Hindlimb muscle (tissue), 1 donor: ENCODE results near the gene HMOX2. TPM values are rescaled to one million over a fixed set of nuclear protein-coding genes. Genes with fewer than 3 reads are reported as not detected.

Experiments
- DNase-seq: peaks from one replicate; pipeline ENCODE4 v3.0.0-alpha.2; 2013
- polyA plus RNA-seq: library from polyadenylated mRNA; unstranded; fragments of 120-200 nt; gene quantifications from one replicate; pipeline ENCODE4 v1.2.1, GENCODE V29; 2013; ENCODE audit not compliant: insufficient read length

Gene HMOX2
- polyA plus RNA-seq, 1 donor = 37.9 TPM

DNA sequence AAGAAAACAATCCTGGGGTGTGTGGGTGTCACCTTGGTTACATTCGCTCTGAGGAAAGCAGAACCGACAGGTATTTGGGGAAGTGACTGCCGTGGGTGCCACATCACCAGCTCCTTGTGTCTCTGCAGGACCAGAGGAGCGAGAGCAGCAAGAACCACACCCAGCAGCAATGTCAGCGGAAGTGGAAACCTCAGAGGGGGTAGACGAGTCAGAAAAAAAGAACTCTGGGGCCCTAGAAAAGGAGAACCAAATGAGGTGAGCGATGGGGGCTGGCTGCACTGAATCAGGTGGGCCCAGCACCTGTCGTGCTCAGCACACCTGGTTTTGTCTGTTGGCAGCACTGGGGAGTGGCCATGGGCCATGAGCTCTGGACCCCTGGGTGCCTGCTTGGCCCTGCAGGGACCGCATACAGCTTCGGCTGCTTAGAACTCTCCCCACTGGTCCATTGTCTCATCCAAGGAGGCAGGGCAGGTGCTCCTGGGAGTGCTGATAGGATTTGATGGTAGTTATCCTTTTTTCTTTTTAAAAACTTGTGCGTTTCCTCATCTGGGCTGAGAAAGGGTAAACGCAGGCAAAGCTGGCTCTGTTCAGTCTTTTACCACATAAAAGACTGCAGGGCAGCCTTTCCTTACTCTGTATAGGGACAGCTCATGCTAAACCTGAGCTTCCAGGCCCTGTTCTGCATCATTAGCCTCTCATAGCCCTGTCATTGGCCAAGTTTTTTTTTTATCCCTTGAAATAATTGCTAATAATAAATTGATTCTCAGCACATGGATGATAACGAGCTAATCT lies 29.4 kb downstream of the HMOX2 start:
- no peak for DNase-seq

DNA sequence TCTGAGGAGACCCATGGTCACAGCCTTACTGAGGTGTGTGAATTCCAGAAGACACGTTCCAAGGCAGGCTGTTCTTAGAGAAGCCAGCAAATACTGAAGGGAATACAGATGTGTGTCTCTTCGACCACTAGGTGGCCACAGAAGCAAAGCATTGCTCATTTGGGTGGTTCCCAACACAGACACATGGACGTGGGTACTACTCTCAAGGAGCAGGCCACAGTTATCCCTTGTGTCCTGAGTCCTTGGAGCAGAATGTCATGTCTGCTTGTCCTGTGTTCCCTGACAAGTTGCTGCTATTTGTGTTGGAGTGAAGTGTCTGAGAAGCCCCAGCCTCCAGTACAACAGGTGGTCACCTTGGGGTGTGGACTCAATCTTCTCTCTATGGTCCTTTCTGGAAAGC lies 30.3 kb downstream of the HMOX2 start:
- peak; percentile 78 for DNase-seq

DNA sequence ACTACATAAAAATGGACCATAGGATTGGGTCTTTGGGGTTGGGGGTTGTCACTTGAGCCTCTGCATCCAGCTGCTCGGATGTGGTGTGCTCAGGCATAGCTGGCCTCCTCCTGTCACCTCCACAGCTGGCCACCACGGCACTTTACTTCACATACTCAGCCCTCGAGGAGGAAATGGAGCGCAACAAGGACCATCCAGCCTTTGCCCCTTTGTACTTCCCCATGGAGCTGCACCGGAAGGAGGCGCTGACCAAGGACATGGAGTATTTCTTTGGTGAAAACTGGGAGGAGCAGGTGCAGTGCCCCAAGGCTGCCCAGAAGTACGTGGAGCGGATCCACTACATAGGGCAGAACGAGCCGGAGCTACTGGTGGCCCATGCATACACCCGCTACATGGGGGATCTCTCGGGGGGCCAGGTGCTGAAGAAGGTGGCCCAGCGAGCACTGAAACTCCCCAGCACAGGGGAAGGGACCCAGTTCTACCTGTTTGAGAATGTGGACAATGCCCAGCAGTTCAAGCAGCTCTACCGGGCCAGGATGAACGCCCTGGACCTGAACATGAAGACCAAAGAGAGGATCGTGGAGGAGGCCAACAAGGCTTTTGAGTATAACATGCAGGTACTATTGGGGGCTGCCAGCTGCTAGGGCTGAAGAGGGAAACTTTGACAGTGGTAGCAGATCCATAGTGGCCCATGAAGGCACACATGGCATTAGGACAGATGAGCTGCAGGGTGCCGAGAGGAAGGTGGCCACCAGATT lies 31.6 kb downstream of the HMOX2 start:
- DNase-seq = no peak

DNA sequence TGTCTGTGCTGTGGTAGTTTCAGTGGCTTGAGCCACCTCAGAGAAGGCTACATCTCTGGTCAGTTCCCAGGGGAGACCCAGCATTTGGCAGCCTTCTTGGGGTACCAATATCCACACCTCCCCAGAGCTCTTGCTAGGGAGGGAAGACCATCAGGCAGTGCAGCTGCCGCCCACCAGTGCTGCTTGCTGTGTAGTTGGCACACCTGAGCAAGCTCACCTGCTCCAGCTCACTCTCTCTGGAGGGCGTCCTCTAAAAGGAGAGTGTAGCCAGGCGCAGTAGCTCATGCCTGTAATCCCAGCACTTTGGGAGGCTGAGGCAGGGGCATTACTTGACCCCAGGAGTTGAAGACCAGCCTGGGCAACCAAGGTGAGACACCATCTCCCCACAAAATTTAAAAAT lies 32.6 kb downstream of the HMOX2 start:
- DNase-seq = no peak

DNA sequence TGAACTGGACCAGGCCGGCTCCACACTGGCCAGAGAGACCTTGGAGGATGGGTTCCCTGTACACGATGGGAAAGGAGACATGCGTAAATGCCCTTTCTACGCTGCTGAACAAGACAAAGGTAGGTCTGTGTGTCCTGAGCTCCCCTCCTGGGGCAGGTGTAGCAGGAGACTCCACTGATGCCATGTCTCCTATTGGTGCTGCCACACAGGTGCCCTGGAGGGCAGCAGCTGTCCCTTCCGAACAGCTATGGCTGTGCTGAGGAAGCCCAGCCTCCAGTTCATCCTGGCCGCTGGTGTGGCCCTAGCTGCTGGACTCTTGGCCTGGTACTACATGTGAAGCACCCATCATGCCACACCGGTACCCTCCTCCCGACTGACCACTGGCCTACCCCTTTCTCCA lies 33.2 kb downstream of the HMOX2 start:
- DNase-seq = no peak

DNA sequence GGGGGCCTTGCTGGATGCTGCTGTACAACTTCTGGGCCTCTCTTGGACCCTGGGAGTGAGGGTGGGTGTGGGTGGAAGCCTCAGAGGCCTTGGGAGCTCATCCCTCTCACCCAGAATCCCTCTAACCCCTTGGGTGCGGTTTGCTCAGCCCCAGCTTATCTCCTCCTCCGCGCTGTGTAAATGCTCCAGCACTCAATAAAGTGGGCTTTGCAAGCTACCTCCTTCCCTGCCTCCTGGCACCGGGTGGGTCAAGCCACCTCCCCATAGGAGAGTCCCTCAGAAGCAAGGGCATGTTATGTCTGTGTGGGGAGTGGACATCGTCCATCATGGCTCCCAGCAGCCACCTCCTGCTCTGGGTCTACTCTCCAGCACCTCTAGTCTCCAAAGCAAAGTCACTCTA lies 33.9 kb downstream of the HMOX2 start:
- no peak for DNase-seq

DNA sequence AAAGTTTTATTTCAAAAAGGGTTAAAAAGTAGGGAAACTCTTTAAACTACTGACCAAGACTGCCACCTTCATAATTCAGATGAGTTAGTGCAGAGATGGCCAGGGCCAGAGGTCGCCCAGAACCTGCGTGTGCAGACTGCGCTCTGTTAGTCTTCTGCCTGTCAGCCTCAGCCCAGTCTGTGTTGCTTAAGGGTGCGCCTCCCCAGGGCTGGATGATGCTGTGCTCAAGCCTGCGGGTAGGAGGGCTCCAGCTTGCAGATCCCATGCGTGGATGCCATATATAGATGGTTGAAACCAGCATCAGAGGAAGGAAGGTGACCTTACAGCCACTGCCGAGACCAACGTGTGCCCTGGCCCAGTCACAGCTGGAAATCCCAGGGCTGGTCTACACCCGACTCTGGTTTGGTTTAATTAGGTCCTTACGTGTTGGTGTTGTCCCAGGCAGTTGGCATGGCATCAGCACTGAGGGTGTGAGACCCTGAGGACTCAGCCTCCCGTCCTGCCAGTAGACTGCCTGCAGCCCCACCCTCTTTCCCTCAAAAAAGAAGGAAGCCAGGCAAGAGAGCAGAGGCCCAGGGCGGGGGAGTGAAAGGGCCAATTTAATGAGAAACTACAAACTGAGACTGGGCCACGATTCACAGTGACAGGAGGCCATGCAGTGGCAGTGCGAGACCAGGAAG lies 34.7 kb downstream of the HMOX2 start:
- no peak for DNase-seq

DNA sequence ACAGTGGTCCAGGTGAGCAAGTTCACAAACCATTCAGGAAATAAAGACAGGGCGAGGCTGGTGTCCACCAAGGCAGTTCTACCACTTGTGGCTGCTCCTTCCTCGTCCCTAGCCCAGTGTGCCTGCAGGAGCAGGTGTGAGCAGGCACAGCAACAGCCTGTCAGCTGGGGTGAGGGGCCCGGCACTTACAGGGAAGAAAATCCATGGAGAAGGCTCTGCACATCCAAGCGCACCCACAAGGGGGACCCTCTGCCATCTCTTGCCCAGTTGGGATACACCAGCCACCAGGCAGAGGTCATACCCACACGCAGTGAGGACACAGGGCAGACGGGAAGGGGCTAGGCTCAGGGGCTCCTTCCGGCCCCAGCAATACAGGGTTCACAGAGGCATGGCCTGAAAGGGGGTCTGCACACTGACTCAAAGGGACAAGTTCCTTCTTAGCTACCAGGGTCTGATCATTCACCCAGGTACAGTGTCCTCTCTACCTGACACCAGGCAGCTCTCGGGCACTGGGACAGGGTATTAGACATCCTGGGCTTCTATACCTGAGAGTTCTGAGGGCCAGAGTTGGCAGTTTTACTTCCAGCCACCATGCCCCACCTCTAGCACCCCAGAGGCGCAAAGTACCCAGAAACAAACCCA lies 35.4 kb downstream of the HMOX2 start:
- DNase-seq = no peak

DNA sequence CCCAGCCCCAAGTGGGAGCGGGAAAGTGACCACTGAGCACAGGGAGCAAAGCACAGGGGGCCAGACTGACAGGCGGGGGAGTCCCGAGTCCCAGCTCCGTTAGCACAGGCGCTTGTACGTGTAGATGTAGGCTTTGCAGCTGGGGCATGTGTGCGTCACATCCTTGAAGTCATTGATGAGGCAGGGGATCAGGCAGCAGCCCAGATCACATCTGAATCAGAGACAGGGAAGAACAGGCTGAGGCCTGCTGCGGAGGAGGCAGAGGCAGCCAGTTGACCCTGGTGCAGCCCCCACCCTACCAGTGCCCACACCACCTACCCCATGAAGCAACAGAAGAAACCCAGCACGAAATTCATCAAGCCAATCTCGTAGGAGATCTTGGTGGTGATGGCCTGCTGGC lies 36.3 kb downstream of the HMOX2 start:
- no peak for DNase-seq

DNA sequence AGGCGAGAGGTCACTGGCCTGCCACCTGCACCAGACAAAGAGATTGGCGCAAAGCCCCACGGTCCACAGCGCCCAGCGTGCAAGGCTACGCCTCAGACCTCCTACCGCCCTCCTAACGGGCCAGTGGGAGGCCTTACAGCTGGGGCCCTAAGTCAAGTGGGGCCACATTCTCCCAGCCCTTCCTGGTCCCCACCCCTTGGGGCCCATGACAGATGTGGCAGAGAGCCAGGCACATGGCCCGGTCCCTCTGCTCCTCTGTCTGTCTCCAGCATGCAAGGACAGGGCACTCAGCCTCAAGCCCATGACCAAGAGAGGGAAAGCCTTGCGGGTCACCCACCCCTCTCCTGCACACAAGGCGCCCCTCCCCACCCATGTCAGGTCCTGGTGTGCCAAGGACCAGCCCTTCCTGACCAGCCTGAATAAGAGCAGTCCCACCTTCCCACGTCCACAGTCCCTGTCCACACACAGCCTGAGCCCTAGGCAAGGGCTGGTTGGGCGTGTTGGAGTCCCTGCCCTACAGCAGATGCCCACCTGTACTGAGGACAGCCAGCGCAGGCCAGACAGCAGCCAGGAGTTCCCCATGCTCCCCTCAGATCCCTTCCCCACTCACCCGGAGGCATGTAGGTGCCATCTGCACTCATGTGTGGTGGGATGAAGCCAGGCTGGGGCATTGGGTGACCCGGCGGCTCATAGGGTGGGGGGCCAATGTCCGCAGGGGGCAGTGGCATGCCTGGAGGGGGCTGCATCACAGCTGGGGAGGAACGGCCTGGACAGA lies 37.1 kb downstream of the HMOX2 start:
- no peak for DNase-seq

DNA sequence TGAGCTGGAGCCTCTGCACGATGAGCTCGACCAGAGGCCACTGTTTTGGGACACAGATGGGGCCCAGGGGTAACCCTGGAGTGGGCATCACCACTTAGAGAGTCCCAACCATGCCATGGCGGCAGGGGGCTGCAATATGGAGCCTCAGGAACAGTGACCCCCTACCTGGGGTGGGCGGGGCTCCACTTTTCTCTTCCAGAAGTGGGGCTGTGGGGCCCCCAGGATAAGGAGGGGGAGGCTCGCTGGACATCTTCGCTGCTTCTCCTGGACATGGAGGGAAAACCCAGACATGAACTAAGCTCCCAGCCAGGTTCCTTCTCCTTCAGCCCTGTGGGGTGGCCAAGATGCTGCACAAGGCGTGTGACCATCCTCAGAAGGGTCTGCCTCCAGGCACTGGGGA lies 37.7 kb downstream of the HMOX2 start:
- no peak for DNase-seq

DNA sequence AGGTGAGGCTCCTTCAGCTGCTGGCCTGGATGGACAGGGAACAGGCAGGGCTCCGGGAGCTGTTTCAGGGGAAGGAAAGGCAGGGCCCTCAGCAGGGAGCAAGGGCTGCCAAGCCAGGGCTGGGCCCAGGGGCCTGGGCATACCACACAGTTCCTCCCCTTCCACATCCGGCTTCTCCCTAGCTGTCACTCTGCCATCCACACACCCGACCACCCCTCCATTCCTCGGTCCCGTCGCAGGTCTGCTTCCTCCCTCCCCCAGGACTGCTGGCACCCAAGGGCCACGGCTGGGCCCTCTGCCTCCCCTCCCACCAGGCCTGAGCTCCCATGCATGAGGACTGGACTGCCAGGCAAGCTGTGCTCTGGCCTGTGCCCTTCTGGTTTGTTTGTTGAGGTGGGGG lies 38.4 kb downstream of the HMOX2 start:
- no peak for DNase-seq

DNA sequence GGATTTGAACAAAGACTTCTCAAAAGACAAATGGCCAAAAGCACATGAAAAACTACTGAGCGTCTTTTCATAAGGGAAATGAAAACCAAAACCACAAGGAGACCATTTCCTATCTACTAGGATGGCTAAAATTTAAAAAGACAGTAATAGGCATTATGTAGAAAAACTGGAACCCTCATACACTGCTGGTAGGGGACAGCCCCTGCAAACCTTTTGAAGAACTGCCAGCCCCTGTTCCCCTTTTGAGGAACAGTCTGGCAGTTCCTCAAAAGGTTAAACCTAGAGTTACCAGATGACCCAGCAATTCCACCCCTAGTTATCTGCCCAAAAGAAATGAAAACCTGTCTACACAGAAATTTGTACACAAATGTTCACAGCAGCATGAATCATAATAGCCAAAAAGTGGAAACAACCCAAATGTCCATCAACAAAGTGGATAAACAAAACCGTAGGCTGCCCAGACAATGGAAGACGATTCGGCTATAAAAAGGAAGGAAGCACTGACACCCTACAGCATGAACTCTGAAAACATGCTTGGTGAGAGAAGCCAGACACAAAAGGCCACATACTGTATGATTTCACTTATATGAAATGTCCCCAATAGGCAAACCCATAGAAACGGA lies 39.5 kb downstream of the HMOX2 start:
- DNase-seq = no peak

DNA sequence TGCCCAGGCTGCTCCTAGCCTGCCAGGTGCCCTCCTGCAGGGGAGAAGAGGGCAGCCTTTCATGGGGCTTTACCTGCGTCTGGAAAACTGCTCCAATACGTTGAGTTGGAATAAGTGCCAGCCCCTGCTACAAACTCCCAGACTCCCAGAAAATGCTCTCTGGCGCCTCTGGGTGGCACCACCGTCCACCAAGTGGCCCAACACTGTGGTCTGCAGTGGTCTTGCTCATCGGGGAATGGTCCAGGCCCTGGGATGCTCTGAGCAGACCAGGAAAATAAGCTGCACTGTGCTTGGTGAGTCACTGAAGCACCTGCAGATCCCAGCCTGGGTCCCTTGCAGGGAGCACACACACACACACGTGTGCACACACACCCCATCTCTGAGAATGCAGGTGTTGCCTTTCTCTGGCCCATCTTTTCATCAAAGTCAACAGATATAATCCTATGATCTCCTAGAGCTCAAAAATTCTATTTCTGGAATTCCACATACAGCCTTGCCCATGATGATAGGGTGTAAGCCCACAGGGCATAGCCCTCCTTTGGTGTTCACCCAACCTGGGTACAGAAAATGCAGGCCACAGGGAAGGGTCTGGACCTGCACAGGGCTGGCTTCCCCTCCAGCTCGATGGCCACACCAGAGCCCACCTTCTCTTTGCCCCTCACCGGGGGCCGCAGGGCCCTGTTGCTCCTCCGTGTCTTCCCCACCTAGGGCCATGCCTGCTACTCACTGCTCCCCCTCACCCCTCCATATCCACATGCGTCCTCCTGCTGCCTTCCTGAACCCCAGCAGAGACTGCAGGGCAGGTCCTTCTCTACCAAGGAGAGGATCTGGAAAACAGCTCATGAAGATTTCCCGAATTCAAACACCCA lies 41.8 kb downstream of the HMOX2 start:
- DNase-seq = no peak

DNA sequence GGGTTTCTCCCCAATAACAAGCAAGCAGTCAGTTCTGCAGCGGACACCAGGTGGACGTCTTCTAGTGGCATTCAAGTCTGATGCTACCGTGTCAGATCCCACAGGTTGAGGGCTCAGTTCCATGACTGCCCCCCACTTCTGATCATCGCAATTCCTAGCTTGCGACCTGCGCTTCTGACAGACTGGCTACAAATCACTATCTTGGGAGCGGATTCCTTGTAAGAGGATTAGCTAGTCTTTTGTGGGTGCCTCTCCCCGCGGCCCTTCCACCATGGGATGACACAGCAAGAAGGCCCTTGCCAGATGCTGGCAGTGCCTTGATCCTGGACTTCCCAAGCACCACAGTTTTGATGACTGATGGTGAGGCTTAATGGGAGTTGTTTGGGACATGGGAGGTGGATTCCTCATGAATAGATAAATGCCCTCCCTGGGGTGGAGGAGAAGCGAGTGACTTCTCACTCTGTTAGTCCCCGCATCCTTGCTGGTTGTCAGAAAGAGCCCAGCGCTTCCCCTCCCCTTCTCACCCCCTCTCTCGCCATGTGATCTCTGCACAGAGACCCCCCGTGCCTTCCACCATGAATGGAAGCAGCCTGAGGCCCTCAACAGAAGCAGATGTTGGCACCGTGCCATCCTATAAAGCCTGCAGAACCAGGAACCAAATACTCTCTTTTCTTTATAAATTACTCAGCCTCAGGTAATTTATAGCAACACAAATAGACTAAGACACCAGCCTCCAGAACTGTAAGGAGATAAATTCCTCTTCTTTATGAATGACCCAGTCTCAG lies 43.3 kb downstream of the HMOX2 start:
- DNase-seq = no peak

DNA sequence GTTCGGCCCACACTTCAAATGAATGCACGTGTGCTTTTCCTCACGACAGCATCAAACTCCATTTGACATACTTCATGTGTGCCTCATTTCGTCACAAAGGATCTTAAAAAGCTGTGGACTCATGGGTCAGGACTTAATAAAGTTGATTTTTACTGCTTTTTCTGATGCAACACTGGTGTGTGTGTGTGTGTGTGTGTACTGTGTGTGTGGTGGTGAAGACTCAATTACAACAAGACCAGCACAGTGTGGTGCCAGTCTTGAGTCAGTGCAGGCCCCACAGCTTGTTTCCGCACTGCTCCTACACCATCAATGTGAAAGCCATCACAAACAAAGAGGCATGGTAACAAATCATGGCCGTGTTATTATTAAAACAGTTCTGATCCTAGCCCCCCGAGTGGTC lies 44.7 kb downstream of the HMOX2 start:
- DNase-seq = no peak

DNA sequence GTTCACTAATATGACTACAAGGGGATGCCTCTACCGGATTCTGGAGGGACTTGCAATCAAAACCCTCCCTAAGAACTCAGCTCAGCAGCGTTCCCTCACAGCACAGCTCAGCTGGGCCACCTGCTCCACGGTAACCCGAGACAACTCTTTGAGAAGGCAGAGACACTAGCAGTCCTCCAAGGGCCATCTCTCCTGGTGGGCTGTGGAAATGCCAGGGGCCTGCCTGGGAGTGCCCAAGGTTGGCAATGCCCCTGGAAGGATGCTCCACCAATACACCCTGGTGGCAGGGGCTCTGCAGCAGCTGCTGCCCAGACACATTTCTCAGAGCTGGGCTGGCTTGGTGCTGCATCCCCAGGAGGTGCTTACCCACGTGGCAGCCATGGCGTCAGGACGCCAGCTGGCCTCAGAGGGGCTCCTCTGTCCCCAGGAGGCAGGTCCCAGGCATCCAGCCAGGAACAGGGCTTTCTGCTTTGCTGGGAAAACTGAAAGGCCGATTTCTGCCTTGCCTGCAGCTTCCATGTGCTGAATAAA lies 45.9 kb downstream of the HMOX2 start:
- no peak for DNase-seq

DNA sequence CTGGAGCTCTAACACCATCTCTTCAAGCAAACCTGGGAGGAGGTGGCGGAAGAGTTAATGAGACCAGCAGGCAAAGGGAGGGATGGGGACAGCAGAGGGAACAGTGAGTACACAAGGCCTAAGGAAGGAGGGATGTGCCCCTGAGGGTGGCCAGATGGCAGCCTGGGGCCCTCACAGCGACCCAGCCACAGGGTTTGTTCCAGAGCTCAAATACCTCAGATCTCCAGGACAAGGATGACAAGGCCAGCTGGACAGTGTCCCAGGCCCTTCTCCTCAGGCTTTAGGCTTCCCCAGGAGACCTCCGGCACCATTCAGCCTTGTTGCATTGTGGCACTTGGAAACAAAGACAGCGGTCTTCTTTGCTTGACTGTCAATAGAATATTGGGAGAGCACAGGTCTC lies 47.5 kb downstream of the HMOX2 start:
- DNase-seq = no peak

DNA sequence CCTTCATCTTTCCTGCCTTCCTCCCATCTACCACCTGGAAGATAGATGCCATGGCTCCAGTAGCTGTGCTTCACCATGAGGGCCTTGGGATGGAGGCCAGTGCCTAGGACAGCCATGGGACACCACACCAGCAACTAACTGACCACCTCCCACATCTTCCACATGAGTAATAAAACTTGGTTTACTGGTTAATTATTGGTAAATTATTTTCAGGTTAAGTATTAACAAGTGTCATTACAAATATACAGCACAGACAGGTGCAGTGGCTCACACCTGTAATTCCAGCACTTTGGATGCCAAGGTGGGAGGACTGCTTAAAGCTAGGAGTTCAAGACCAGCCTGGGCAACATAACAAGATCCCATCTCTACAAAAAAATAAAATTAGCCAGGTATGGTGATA lies 48.4 kb downstream of the HMOX2 start:
- no peak for DNase-seq

DNA sequence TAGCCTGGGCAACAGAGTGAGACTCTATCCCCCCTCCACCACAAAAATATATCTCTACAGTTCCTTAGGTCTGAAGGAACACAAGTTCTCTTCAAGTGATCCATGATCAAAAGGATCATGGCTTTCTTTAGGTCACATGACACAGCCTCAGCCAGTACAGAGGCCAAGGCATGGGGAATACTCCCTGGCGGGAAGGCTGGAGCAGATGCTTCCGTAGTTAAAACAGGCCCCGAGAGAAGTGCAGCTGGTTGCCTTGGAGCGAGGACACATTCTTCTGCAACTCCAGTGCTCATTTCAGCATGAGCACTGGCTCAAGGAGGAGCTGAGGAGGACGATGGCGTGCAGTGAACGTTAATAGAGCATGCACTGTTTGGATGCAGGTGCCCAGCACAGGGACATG lies 48.9 kb downstream of the HMOX2 start:
- peak; percentile 72 for DNase-seq
